Limb (tissue), 2 donors: Measurements from ENCODE around the gene RFC3.

Experiments used
- DNase-seq, 2 donors: peaks; one replicate each; pipeline ENCODE4 v3.0.0-alpha.2; 2016; ENCODE audit errors: extremely low spot score in 2 of 2

The RFC3 gene

DNA sequence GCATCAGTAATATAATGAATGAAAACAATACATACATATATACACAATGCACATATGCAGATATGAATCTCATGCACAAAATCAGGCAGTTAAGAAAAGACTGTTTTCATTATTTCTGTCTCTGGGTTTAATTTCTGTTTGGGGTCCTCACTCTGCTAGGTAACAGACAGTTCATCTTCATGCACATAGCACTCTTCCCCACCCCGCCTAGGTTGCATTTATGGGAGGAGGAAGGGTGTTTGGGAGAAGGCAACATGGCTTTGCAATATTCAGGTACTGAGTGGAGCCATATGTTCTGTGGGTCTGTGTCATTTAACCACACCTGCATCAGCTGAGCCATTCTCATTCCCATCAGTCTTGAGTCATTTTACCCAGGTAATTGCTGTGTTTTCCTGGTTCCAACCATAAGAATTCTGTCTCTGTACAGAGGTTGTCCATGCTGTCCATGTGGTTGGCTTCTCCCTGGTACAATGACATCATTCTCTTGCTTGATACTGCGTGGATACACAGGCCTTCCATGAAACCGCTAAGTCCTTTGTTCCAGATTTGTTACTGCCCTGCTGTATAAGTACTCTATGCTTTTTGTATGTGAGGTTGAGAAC lies 45.3 kb downstream of the RFC3 start:
- DNase-seq: no peak

DNA sequence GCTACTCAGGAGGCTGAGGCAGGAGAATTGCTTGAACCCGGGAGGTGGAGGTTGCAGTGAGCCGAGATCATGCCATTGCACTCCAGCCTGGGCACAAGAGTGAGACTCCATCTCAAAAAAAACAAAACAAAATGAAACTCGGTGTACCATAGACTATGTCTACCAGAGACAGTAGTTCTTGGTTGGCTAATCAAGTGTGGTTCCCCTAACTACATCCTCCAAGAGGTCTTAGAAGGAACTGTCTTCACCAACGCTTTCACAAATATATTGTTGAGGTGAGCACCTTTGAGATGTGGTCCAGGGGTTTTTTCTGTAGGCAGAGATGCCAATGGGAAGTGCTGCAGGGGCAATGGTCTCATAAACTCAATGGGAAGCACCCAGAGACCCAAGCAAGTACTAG lies 48.0 kb downstream of the RFC3 start:
- DNase-seq: no peak

DNA sequence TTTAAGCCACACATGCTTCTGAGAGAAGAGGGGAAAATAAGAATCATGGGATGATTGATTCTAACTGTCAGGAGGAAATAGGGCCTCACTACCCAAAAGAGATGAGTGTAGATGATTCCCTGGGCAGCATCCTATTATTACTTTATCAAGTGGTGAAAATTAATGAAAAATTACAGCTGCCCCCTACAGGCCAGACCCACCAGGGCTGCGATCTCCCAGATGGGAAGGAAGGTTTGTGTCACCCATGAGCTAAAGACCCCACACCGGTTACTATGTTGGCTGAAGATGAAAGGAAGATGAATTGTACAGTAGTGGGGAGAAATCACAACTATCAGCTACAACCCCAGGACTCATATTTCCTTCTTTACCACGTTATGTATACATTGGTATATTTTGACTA lies 49.5 kb downstream of the RFC3 start:
- no peak for DNase-seq

- DNase-seq: no peak
Observed at GRCh38 chr13:33868343-33868994, 50.5 kb downstream of the RFC3 start.

- DNase-seq: no peak
Observed at GRCh38 chr13:33869005-33869404, 51.1 kb downstream of the RFC3 start.

GRCh38 chr13:33870046-33870668 lies 52.2 kb downstream of the RFC3 start:
- no peak for DNase-seq

GRCh38 chr13:33871207-33872004 lies 53.5 kb downstream of the RFC3 start:
- DNase-seq: no peak

- DNase-seq: no peak
Observed at GRCh38 chr13:33872005-33872351, 54.0 kb downstream of the RFC3 start.

DNA sequence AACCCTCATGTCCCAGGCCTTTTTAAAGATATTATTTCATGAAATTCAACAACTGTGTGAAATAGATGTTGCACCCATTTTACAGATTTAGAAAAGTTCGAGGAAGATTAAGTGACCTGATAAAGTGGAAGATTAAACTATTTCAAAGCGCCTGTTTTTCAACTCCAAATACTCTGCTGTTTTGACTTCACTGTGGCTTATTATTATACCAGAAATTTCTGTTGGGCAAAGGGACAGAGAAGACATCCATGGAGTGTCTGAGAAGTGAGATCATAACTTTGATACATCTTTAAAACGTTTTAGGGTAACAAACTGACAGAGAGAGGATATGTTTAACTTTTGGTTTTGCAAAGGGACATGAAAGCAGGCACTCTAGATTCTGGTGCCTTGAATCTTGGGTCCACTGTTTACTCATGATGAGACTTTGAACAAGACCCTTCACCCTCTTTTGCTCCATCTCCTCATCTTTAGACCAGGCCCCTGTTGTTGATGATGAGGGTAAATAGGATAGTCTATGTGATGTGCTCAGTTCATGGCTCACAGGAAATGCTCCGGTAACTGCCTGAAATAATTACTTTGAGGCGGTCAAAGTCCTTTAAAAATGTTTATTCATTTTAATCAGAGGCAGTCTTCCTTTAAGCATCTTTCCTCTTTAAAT lies 55.4 kb downstream of the RFC3 start:
- DNase-seq: no peak

- DNase-seq: no peak
Observed at GRCh38 chr13:33874871-33875270, 56.9 kb downstream of the RFC3 start.

- no peak for DNase-seq
Observed at GRCh38 chr13:33875618-33876401, 57.9 kb downstream of the RFC3 start.

- DNase-seq: no peak
Observed at GRCh38 chr13:33876716-33877394, 58.9 kb downstream of the RFC3 start.

DNA sequence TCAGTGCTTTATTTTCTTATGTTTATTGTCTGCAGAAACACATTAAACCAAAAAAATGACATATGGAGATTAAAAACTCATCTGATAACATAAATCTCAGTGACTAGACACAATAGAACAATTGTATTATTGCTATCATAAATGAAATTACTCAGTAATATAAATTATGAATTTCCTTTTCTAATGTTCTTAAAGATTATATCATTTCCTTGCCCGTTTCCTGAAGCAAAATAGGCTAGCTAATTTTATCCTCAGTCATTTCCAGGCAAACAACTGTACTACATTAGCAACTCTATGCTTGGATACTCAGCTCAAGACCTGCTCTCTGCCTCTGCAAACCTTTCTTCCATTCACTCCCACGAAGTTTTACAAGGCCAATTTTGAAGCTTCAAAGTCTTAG lies 61.2 kb downstream of the RFC3 start:
- no peak for DNase-seq

DNA sequence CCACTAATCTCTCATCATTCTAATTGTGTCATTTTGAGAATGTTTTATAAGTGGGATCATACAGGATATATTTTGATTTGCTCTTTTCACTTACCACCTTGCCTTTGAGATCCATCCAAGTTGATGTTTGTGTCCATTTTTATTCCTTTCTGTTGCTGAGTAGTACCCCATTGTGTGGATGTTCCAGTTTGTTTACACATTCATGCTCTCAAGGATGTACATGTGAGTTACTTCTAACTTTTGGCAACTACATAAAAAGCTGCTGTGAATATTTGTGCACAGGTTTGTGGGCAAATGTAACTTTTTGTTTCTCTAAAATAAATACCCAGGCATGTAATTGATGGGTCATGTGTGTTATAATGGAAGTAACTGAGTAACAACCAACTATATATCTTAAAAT lies 64.9 kb downstream of the RFC3 start:
- DNase-seq: no peak

- peak in 1 of 2 donors; percentile 3 for DNase-seq
Observed at GRCh38 chr13:33884531-33885220, 66.7 kb downstream of the RFC3 start.
